IPS-18a (cell line): ENCODE measurements around the gene AKR7A2.

Source experiments
- H3K27ac ChIP-seq: one replicate; pipeline ENCODE4 v1.5.1; 2013; ENCODE audit warnings: low read length
- H3K27me3 ChIP-seq: one replicate; pipeline ENCODE4 v1.6.1; 2013; ENCODE audit warnings: mild to moderate bottlenecking, low read length; ENCODE audit not compliant: control insufficient read depth, insufficient read depth
- H3K36me3 ChIP-seq: one replicate; pipeline ENCODE4 v1.6.1; 2013; ENCODE audit warnings: low read depth, low read length; ENCODE audit not compliant: control insufficient read depth
- H3K4me1 ChIP-seq: one replicate; pipeline ENCODE4 v1.6.1; 2013; ENCODE audit warnings: low read depth, low read length; ENCODE audit not compliant: control insufficient read depth
- H3K4me3 ChIP-seq: one replicate; pipeline ENCODE4 v1.5.1; 2013; ENCODE audit warnings: low read length
- H3K9ac ChIP-seq: one replicate; pipeline ENCODE4 v1.6.1; 2013; ENCODE audit warnings: mild to moderate bottlenecking, low read length, moderate library complexity
- H3K9me3 ChIP-seq: one replicate; pipeline ENCODE4 v1.6.1; 2013; ENCODE audit warnings: low read depth, low read length; ENCODE audit not compliant: control insufficient read depth

Gene AKR7A2

GRCh38 chr1:19322481-19322880 lies 10.5 kb upstream of the AKR7A2 start:
- no peak overlapping the region for H3K27ac ChIP-seq
- no peak overlapping the region for H3K4me3 ChIP-seq
- peaks cover 26% of the 10 kb centered on the region for H3K36me3 ChIP-seq
- H3K27me3 ChIP-seq = no peaks in the 10 kb centered on the region
- no peaks in the 10 kb centered on the region for H3K9me3 ChIP-seq
- no peak overlapping the region for H3K9ac ChIP-seq
- no peaks in the 10 kb centered on the region for H3K4me1 ChIP-seq

- Histone ChIP-seq H3K4me1 (no peaks in the 10 kb centered on the region), H3K4me3 (no peak overlapping the region), H3K9me3 (no peaks in the 10 kb centered on the region), H3K27ac (no peak overlapping the region), H3K27me3 (no peaks in the 10 kb centered on the region), H3K9ac (no peak overlapping the region), H3K36me3 (peaks cover 21% of the 10 kb centered on the region)
These were observed 9.1 kb upstream of the AKR7A2 start for GRCh38 chr1:19321071-19321470.

- Histone ChIP-seq H3K4me1 (no peaks in the 10 kb centered on the region), H3K9ac (no peak overlapping the region), H3K9me3 (no peaks in the 10 kb centered on the region), H3K4me3 (no peak overlapping the region), H3K36me3 (peaks cover 10% of the 10 kb centered on the region), H3K27ac (no peak overlapping the region), H3K27me3 (no peaks in the 10 kb centered on the region)
These were observed 7.3 kb upstream of the AKR7A2 start for GRCh38 chr1:19319196-19319595.

- H3K27me3 ChIP-seq = no peaks in the 10 kb centered on the region
- no peak overlapping the region for H3K4me3 ChIP-seq
- H3K27ac ChIP-seq = no peak overlapping the region
- no peak overlapping the region for H3K9ac ChIP-seq
- H3K4me1 ChIP-seq = no peaks in the 10 kb centered on the region
- H3K9me3 ChIP-seq = no peaks in the 10 kb centered on the region
- peaks cover 13% of the 10 kb centered on the region for H3K36me3 ChIP-seq
These were observed 5.4 kb upstream of the AKR7A2 start for GRCh38 chr1:19317126-19317910.

- H3K9ac ChIP-seq = no peak overlapping the region
- H3K27ac ChIP-seq = no peak overlapping the region
- H3K4me3 ChIP-seq = no peak overlapping the region
- peaks cover 13% of the 10 kb centered on the region for H3K36me3 ChIP-seq
- no peaks in the 10 kb centered on the region for H3K9me3 ChIP-seq
- peaks cover 10% of the 10 kb centered on the region for H3K27me3 ChIP-seq
- H3K4me1 ChIP-seq = peaks cover 3% of the 10 kb centered on the region
These were observed 3.6 kb upstream of the AKR7A2 start for GRCh38 chr1:19315378-19316198.

- no peak overlapping the region for H3K27ac ChIP-seq
- H3K4me3 ChIP-seq = no peak overlapping the region
- peaks cover 11% of the 10 kb centered on the region for H3K27me3 ChIP-seq
- peaks cover 3% of the 10 kb centered on the region for H3K4me1 ChIP-seq
- no peaks in the 10 kb centered on the region for H3K9me3 ChIP-seq
- H3K36me3 ChIP-seq = peaks cover 12% of the 10 kb centered on the region
- H3K9ac ChIP-seq = no peak overlapping the region
These were observed 2.3 kb upstream of the AKR7A2 start for GRCh38 chr1:19313961-19314882.

DNA sequence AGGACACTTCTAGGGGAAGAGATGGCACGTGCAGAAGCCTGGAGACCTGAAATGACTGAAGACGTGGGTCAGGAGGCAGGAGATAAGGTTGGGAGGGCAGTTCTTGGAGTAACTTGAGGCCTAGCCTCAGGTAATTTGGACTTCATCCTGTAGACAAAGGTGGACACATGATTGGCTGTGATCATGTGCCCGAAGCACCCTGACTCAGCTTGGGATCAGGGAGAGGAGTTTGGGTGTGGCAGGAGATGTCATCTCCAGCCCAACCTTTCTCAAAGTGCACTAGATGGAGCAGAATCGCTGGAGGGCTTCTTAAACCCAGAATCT lies 1.7 kb upstream of the AKR7A2 start:
- Histone ChIP-seq H3K9me3 (no peaks in the 10 kb centered on the region), H3K27ac (no peak overlapping the region), H3K4me1 (peaks cover 3% of the 10 kb centered on the region), H3K36me3 (peaks cover 10% of the 10 kb centered on the region), H3K27me3 (peaks cover 11% of the 10 kb centered on the region), H3K9ac (no peak overlapping the region), H3K4me3 (no peak overlapping the region)

GRCh38 chr1:19312782-19313635 lies 1.1 kb upstream of the AKR7A2 start:
- Histone ChIP-seq H3K4me1 (peaks cover 3% of the 10 kb centered on the region), H3K36me3 (peaks cover 12% of the 10 kb centered on the region), H3K9ac (peak overlapping the region; percentile 62), H3K27ac (no peak overlapping the region), H3K9me3 (no peaks in the 10 kb centered on the region), H3K4me3 (peak overlapping the region; percentile 84), H3K27me3 (peaks cover 11% of the 10 kb centered on the region)

GRCh38 chr1:19311503-19311930 lies 427 bp downstream of the AKR7A2 start:
- no peak overlapping the region for H3K27ac ChIP-seq

GRCh38 chr1:19310720-19311502 lies 1.0 kb downstream of the AKR7A2 start:
- H3K4me1 ChIP-seq = peaks cover 3% of the 10 kb centered on the region
- peaks cover 26% of the 10 kb centered on the region for H3K36me3 ChIP-seq
- peak overlapping the region; percentile 84 for H3K4me3 ChIP-seq
- H3K27me3 ChIP-seq = peaks cover 11% of the 10 kb centered on the region
- no peak overlapping the region for H3K27ac ChIP-seq
- no peaks in the 10 kb centered on the region for H3K9me3 ChIP-seq
- peak overlapping the region; percentile 69 for H3K9ac ChIP-seq

More at GRCh38 chr1:19311503-19311930, 427 bp downstream of the AKR7A2 start:
- H3K36me3 ChIP-seq = peaks cover 24% of the 10 kb centered on the region
- peak overlapping the region; percentile 84 for H3K4me3 ChIP-seq
- no peaks in the 10 kb centered on the region for H3K9me3 ChIP-seq
- peak overlapping the region; percentile 69 for H3K9ac ChIP-seq
- H3K4me1 ChIP-seq = peaks cover 3% of the 10 kb centered on the region
- peaks cover 11% of the 10 kb centered on the region for H3K27me3 ChIP-seq
